ENCODE data around the gene CAMK1D.

CAMK1D gene

GRCh38 chr10:12511651-12512050 lies 162.3 kb downstream of the CAMK1D start:
- no peak for TF ChIP-seq CTCF (IDR thresholded peaks at IDR 0.05; ENCODE audit: low read depth, low read length)

GRCh38 chr10:12512332-12513002 lies 163.1 kb downstream of the CAMK1D start:
- TF ChIP-seq CTCF (IDR thresholded peaks at IDR 0.05; ENCODE audit: low read depth, low read length): no peak
- no peak overlapping the region for H3K4me3 ChIP-seq (replicated peaks in 1 of 2; ENCODE audit: low read depth in 2 of 2, low read length in 2 of 2)
- DNase-seq (ENCODE audit: low read depth in 2 of 2): no peak

More at GRCh38 chr10:12511651-12512050, 162.3 kb downstream of the CAMK1D start:
- no peak overlapping the region for H3K4me3 ChIP-seq (replicated peaks in 1 of 2; ENCODE audit: low read depth in 2 of 2, low read length in 2 of 2)
- DNase-seq (ENCODE audit: low read depth in 2 of 2): no peak

- no peak for DNase-seq (ENCODE audit: low read depth in 2 of 2)
- TF ChIP-seq CTCF (IDR thresholded peaks at IDR 0.05; ENCODE audit: low read depth, low read length): no peak
These were observed 163.6 kb downstream of the CAMK1D start for GRCh38 chr10:12513003-12513365.

GRCh38 chr10:12513775-12514673 lies 164.7 kb downstream of the CAMK1D start:
- TF ChIP-seq CTCF (IDR thresholded peaks at IDR 0.05; ENCODE audit: low read depth, low read length): no peak
- H3K4me3 ChIP-seq (replicated peaks in 1 of 2; ENCODE audit: low read depth in 2 of 2, low read length in 2 of 2): no peak overlapping the region
- no peak for DNase-seq (ENCODE audit: low read depth in 2 of 2)

More at GRCh38 chr10:12513003-12513365, 163.6 kb downstream of the CAMK1D start:
- no peak overlapping the region for H3K4me3 ChIP-seq (replicated peaks in 1 of 2; ENCODE audit: low read depth in 2 of 2, low read length in 2 of 2)

GRCh38 chr10:12518024-12518423 lies 168.7 kb downstream of the CAMK1D start:
- no peak overlapping the region for H3K4me3 ChIP-seq (replicated peaks in 1 of 2; ENCODE audit: low read depth in 2 of 2, low read length in 2 of 2)

GRCh38 chr10:12521423-12521822 lies 172.1 kb downstream of the CAMK1D start:
- no peak overlapping the region for H3K4me3 ChIP-seq (replicated peaks in 1 of 2; ENCODE audit: low read depth in 2 of 2, low read length in 2 of 2)
- TF ChIP-seq CTCF (IDR thresholded peaks at IDR 0.05; ENCODE audit: low read depth, low read length): no peak
- DNase-seq (ENCODE audit: low read depth in 2 of 2): no peak

More at GRCh38 chr10:12518024-12518423, 168.7 kb downstream of the CAMK1D start:
- no peak for DNase-seq (ENCODE audit: low read depth in 2 of 2)
- TF ChIP-seq CTCF (IDR thresholded peaks at IDR 0.05; ENCODE audit: low read depth, low read length): no peak
